Measurements from ENCODE around the gene ERC1. TPM values are rescaled to one million over a fixed set of nuclear protein-coding genes. Genes with fewer than 3 reads are reported as not detected.
A peak's percentile ranks its signal among the peaks of the same experiment; 100 is the strongest.

The ERC1 gene
- polyA plus RNA-seq, 1 donor from 2014 or later = 7.1 TPM

- Histone ChIP-seq H3K36me3 (ENCODE audit: insufficient read depth, low read length) (no peaks in the 10 kb centered on the region), H3K79me2 (replicated peaks; ENCODE audit: insufficient read depth, low read length) (peaks cover 5% of the 10 kb centered on the region), H3K9ac (ENCODE audit: low read length) (no peak overlapping the region), H3K27me3 (ENCODE audit: insufficient read depth, low read depth, low read length) (no peaks in the 10 kb centered on the region), H3K4me2 (ENCODE audit: low read length) (no peak overlapping the region), H2AFZ (ENCODE audit: low read depth, low read length) (no peak overlapping the region), H3F3A (ENCODE audit: insufficient read depth, low read length, poor library complexity, severe bottlenecking) (no peaks in the 10 kb centered on the region), H4K20me1 (ENCODE audit: insufficient read depth) (no peaks in the 10 kb centered on the region), H3K9me2 (ENCODE audit: insufficient read depth, low read length) (no peaks in the 10 kb centered on the region), H3K9me3 (ENCODE audit: low read length) (no peaks in the 10 kb centered on the region), H3K27ac (ENCODE audit: low read length) (no peak overlapping the region), H3K4me3 (ENCODE audit: low read length) (peak overlapping the region; percentile 20)
- TF ChIP-seq, protein P1, sequence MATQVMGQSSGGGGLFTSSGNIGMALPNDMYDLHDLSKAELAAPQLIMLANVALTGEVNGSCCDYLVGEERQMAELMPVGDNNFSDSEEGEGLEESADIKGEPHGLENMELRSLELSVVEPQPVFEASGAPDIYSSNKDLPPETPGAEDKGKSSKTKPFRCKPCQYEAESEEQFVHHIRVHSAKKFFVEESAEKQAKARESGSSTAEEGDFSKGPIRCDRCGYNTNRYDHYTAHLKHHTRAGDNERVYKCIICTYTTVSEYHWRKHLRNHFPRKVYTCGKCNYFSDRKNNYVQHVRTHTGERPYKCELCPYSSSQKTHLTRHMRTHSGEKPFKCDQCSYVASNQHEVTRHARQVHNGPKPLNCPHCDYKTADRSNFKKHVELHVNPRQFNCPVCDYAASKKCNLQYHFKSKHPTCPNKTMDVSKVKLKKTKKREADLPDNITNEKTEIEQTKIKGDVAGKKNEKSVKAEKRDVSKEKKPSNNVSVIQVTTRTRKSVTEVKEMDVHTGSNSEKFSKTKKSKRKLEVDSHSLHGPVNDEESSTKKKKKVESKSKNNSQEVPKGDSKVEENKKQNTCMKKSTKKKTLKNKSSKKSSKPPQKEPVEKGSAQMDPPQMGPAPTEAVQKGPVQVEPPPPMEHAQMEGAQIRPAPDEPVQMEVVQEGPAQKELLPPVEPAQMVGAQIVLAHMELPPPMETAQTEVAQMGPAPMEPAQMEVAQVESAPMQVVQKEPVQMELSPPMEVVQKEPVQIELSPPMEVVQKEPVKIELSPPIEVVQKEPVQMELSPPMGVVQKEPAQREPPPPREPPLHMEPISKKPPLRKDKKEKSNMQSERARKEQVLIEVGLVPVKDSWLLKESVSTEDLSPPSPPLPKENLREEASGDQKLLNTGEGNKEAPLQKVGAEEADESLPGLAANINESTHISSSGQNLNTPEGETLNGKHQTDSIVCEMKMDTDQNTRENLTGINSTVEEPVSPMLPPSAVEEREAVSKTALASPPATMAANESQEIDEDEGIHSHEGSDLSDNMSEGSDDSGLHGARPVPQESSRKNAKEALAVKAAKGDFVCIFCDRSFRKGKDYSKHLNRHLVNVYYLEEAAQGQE (IDR thresholded peaks at IDR 0.05; ENCODE audit: borderline replicate concordance) = no peak
- no peak for TF ChIP-seq RAD21 (conservative IDR thresholded peaks at IDR 0.05)
- TF ChIP-seq TAF1 (IDR thresholded peaks at IDR 0.05; ENCODE audit: low read depth) = no peak
- TF ChIP-seq, protein P2, sequence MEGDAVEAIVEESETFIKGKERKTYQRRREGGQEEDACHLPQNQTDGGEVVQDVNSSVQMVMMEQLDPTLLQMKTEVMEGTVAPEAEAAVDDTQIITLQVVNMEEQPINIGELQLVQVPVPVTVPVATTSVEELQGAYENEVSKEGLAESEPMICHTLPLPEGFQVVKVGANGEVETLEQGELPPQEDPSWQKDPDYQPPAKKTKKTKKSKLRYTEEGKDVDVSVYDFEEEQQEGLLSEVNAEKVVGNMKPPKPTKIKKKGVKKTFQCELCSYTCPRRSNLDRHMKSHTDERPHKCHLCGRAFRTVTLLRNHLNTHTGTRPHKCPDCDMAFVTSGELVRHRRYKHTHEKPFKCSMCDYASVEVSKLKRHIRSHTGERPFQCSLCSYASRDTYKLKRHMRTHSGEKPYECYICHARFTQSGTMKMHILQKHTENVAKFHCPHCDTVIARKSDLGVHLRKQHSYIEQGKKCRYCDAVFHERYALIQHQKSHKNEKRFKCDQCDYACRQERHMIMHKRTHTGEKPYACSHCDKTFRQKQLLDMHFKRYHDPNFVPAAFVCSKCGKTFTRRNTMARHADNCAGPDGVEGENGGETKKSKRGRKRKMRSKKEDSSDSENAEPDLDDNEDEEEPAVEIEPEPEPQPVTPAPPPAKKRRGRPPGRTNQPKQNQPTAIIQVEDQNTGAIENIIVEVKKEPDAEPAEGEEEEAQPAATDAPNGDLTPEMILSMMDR (IDR thresholded peaks at IDR 0.05; ENCODE audit: poor library complexity, severe bottlenecking) = no peak
- TF ChIP-seq EP300 (conservative IDR thresholded peaks at IDR 0.05; ENCODE audit: poor library complexity, severe bottlenecking) = no peak
- TF ChIP-seq EZH2 (IDR thresholded peaks at IDR 0.05; ENCODE audit: borderline replicate concordance, insufficient read depth, low read length, poor library complexity, severe bottlenecking) = no peak
- no peak for TF ChIP-seq SMC3 (conservative IDR thresholded peaks at IDR 0.05; ENCODE audit: poor library complexity)
Observed at GRCh38 chr12:1104088-1104800, 113.2 kb downstream of the ERC1 start.

DNA sequence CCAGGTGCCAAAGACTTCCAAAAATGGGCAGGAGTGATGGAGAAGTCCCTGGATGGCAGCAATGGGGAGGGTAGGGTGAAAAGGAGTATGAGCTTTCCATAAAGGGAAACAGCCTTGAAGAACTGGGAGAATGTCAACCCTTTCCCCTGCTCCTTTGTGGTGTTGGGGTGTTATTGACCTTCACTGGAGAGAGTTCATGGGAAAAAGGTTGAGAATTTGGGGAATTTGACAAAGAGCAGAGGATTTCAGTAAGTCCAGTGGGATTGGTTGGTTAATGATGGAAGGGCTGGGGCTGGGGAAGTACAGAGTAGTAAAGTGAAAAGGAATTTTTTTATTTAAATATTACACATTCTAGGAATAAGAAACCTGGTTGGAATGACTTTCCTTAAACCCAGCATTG is 116.6 kb downstream of the ERC1 start:
- Histone ChIP-seq H3F3A (ENCODE audit: insufficient read depth, low read length, poor library complexity, severe bottlenecking) (no peaks in the 10 kb centered on the region), H3K9me3 (ENCODE audit: low read length) (no peaks in the 10 kb centered on the region), H4K20me1 (ENCODE audit: insufficient read depth) (no peaks in the 10 kb centered on the region), H3K4me2 (ENCODE audit: low read length) (no peak overlapping the region), H3K27ac (ENCODE audit: low read length) (no peak overlapping the region), H3K9ac (ENCODE audit: low read length) (no peak overlapping the region), H3K36me3 (ENCODE audit: insufficient read depth, low read length) (no peaks in the 10 kb centered on the region), H2AFZ (ENCODE audit: low read depth, low read length) (no peak overlapping the region), H3K4me3 (ENCODE audit: low read length) (no peak overlapping the region), H3K9me2 (ENCODE audit: insufficient read depth, low read length) (no peaks in the 10 kb centered on the region), H3K79me2 (replicated peaks; ENCODE audit: insufficient read depth, low read length) (peaks cover 5% of the 10 kb centered on the region), H3K27me3 (ENCODE audit: insufficient read depth, low read depth, low read length) (no peaks in the 10 kb centered on the region)
- TF ChIP-seq EZH2 (IDR thresholded peaks at IDR 0.05; ENCODE audit: borderline replicate concordance, insufficient read depth, low read length, poor library complexity, severe bottlenecking) (no peak), EP300 (conservative IDR thresholded peaks at IDR 0.05; ENCODE audit: poor library complexity, severe bottlenecking) (no peak), POLR2AphosphoS5 (IDR thresholded peaks at IDR 0.05) (no peak), MXI1 (conservative IDR thresholded peaks at IDR 0.05; ENCODE audit: poor library complexity, severe bottlenecking) (no peak)
- TF ChIP-seq, protein P1 (IDR thresholded peaks at IDR 0.05; ENCODE audit: borderline replicate concordance) = no peak

Data from neural cell (in vitro differentiated cells).